GM13977 (cell line): ENCODE results near the gene STIM1.

Experiments used
- DNase-seq: peaks from one replicate; pipeline ENCODE4 v3.0.0; 2012; ENCODE audit warnings: low spot score
- CTCF ChIP-seq: IDR thresholded peaks from 2 replicates; pipeline ENCODE4 v1.5.1; 2012; ENCODE audit warnings: mild to moderate bottlenecking, control low read depth; ENCODE audit not compliant: insufficient read depth; ENCODE audit errors: extremely low read depth, missing control alignments
- in situ Hi-C: fragments of 300-500 bp; cut with MboI; formaldehyde crosslinking; loops from one replicate; pipeline ENCODE4 v1.12.0; 2022; ENCODE audit warnings: low sequenced_read_pairs, low pct_unique_long_range_greater_than_20kb, mixed read lengths, inconsistent platforms; ENCODE audit not compliant: unreplicated experiment

Gene STIM1

GRCh38 chr11:4026389-4026788 lies 170.9 kb downstream of the STIM1 start:
- no peak for TF ChIP-seq CTCF
- in situ Hi-C loops = no loop called here

GRCh38 chr11:4027746-4028145 lies 172.3 kb downstream of the STIM1 start:
- DNase-seq = no peak
- TF ChIP-seq CTCF = no peak
- in situ Hi-C loops = no loop called here

More at GRCh38 chr11:4026389-4026788, 170.9 kb downstream of the STIM1 start:
- no peak for DNase-seq

GRCh38 chr11:4030197-4030596 lies 174.7 kb downstream of the STIM1 start:
- in situ Hi-C loops = no loop called here
- no peak for TF ChIP-seq CTCF
- no peak for DNase-seq

- in situ Hi-C loops = no loop called here
- TF ChIP-seq CTCF = no peak
- DNase-seq = no peak
Observed at GRCh38 chr11:4032097-4032496, 176.6 kb downstream of the STIM1 start.

GRCh38 chr11:4035985-4036384 lies 180.5 kb downstream of the STIM1 start:
- no peak for TF ChIP-seq CTCF
- in situ Hi-C loops = no loop called here
- no peak for DNase-seq

GRCh38 chr11:4039011-4039410 lies 183.5 kb downstream of the STIM1 start:
- in situ Hi-C loops = no loop called here
- DNase-seq = no peak
- no peak for TF ChIP-seq CTCF

- DNase-seq = no peak
- no peak for TF ChIP-seq CTCF
- in situ Hi-C loops = no loop called here
Observed at GRCh38 chr11:4040461-4040860, 185.0 kb downstream of the STIM1 start.
